K562 (cell line): ENCODE results near the gene RUNX1. TPM values are rescaled to one million over a fixed set of nuclear protein-coding genes. Genes with fewer than 3 reads are reported as not detected.

ENCODE experiments used
- ARID3B ChIP-seq: fragments of 250-450 bp; sonication (Bioruptor Pico); IDR thresholded peaks from 2 replicates; pipeline ENCODE4 v1.4.0; 2020; ENCODE audit warnings: borderline replicate concordance
- C11orf30 ChIP-seq: fragments of 450-650 bp; IDR thresholded peaks from 2 replicates; pipeline ENCODE4 v1.6.1; 2016; ENCODE audit warnings: low read depth, mild to moderate bottlenecking
- CHD2 ChIP-seq: IDR thresholded peaks from 2 replicates; pipeline ENCODE4 v1.6.1; 2011; ENCODE audit warnings: low read depth, low read length
- CLOCK ChIP-seq: fragments of 250-450 bp; sonication (Bioruptor Pico); IDR thresholded peaks from 2 replicates; pipeline ENCODE4 v1.4.0; 2020; ENCODE audit warnings: mild to moderate bottlenecking, moderate library complexity, borderline replicate concordance
- CTBP1 ChIP-seq: fragments of 450-650 bp; IDR thresholded peaks from 2 replicates; pipeline ENCODE4 v1.6.1; 2016; ENCODE audit warnings: borderline replicate concordance
- EP300 ChIP-seq: IDR thresholded peaks from 2 replicates; pipeline ENCODE4 v1.6.1; 2012; ENCODE audit warnings: low read length, improper control_type of control experiment
- FOS ChIP-seq: IDR thresholded peaks from 3 replicates; pipeline ENCODE4 v1.6.1; 2011; ENCODE audit not compliant: insufficient read length; ENCODE audit errors: extremely low read depth
- JUN ChIP-seq, 2 experiments: sonication (generic) in 1 of 2; formaldehyde crosslinking in 1 of 2; IDR thresholded peaks; 2 replicates each; pipeline versions ENCODE4 v1.6.1 to v1.8.0; 2012 to 2022; ENCODE audit warnings: borderline replicate concordance in 2 of 2, mild to moderate bottlenecking in 2 of 2, improper control_type of control experiment in 1 of 2, low read depth in 1 of 2, low read length in 1 of 2, missing genetic modification reagents in 1 of 2
- JUND ChIP-seq, 2 experiments: IDR thresholded peaks; 2 replicates in 1 of 2; 3 replicates in 1 of 2; pipeline ENCODE4 v1.6.1; 2011; ENCODE audit warnings: borderline replicate concordance in 2 of 2, low read depth in 2 of 2, low read length in 2 of 2, improper control_type of control experiment in 1 of 2, missing biosample characterization in 1 of 2, missing genetic modification characterization in 1 of 2, missing genetic modification reagents in 1 of 2
- KDM1A ChIP-seq, 2 experiments: fragments of 450-650 bp; IDR thresholded peaks; 2 replicates each; pipeline ENCODE4 v1.6.1; 2016; ENCODE audit warnings: mild to moderate bottlenecking in 2 of 2
- MEF2A ChIP-seq: IDR thresholded peaks from 2 replicates; pipeline ENCODE4 v1.6.1; 2011; ENCODE audit warnings: low read depth, mild to moderate bottlenecking, low read length, moderate library complexity; ENCODE audit not compliant: control insufficient read depth
- NCOA6 ChIP-seq: fragments of 450-650 bp; IDR thresholded peaks from 2 replicates; pipeline ENCODE4 v1.6.1; 2017; ENCODE audit warnings: mild to moderate bottlenecking
- NFRKB ChIP-seq: fragments of 450-650 bp; IDR thresholded peaks from 2 replicates; pipeline ENCODE4 v1.6.1; 2016; ENCODE audit warnings: low read depth
- RAD21 ChIP-seq, 2 experiments: fragments of 250-450 bp in 1 of 2; fragments of 450-650 bp in 1 of 2; sonication (Bioruptor Pico) in 1 of 2; formaldehyde crosslinking in 1 of 2; IDR thresholded peaks in 1 of 2; conservative IDR thresholded peaks in 1 of 2; 2 replicates each; pipeline versions ENCODE4 v1.4.0 to v1.8.0; 2020 to 2022; ENCODE audit warnings: mild to moderate bottlenecking in 2 of 2, moderate library complexity in 1 of 2
- RAD51 ChIP-seq: fragments of 450-650 bp; IDR thresholded peaks from 2 replicates; pipeline ENCODE4 v1.7.1; 2016; ENCODE audit warnings: low read depth, mild to moderate bottlenecking, borderline replicate concordance
- RCOR1 ChIP-seq, 2 experiments: IDR thresholded peaks; 2 replicates each; pipeline ENCODE4 v1.6.1; 2012; ENCODE audit warnings: low read depth in 2 of 2, low read length in 2 of 2, borderline replicate concordance in 1 of 2, improper control_type of control experiment in 1 of 2
- SIN3A ChIP-seq, 2 experiments: fragments of 150-350 bp in 1 of 2; IDR thresholded peaks; 2 replicates each; pipeline ENCODE4 v1.6.1; 2011 to 2016; ENCODE audit warnings: borderline replicate concordance in 2 of 2, low read depth in 2 of 2, low read length in 2 of 2, mild to moderate bottlenecking in 2 of 2, moderate library complexity in 2 of 2; ENCODE audit not compliant: control insufficient read depth in 1 of 2
- SMAD1 ChIP-seq: fragments of 150-350 bp; IDR thresholded peaks from 2 replicates; pipeline ENCODE4 v1.6.1; 2014; ENCODE audit warnings: low read length, low read depth; ENCODE audit not compliant: partially characterized antibody
- SNAPC5 ChIP-seq: fragments of 250-450 bp; sonication (Bioruptor Pico); IDR thresholded peaks from 2 replicates; pipeline ENCODE4 v1.8.0; 2021; ENCODE audit warnings: moderate library complexity, mild to moderate bottlenecking, inconsistent platforms
- STAG1 ChIP-seq: sonication (generic); formaldehyde crosslinking; IDR thresholded peaks from 2 replicates; pipeline ENCODE4 v1.5.0; 2020; ENCODE audit warnings: missing genetic modification reagents, borderline replicate concordance
- ZBTB43 ChIP-seq: sonication (generic); formaldehyde crosslinking; IDR thresholded peaks from 2 replicates; pipeline ENCODE4 v1.8.0; 2023; ENCODE audit warnings: mild to moderate bottlenecking, missing genetic modification reagents
- ZFP30 ChIP-seq: fragments of 250-450 bp; sonication (Bioruptor Pico); IDR thresholded peaks from 2 replicates; pipeline ENCODE4 v1.8.0; 2022; ENCODE audit warnings: moderate library complexity, mild to moderate bottlenecking, inconsistent platforms, borderline replicate concordance
- polyA plus RNA-seq, 8 experiments: library from polyadenylated mRNA; depleted of rRNA in 4 of 8; stranded (reverse) in 5 of 8; unstranded in 3 of 8; fragments of >200 nt; fragmentation: Nextera tagmentation in 2 of 8; fragmentation: Illumina TruSeq in 1 of 8; extraction: Ambion mirVana in 2 of 8; extraction: Trizol in 1 of 8; gene quantifications; 2 replicates each; pipeline versions ENCODE4 v1.2.1 to v1.2.3, GENCODE V29; 2011 to 2014; ENCODE audit warnings: inconsistent platforms in 1 of 8, missing spikeins in 1 of 8
- total RNA-seq, 7 experiments: library from RNA; depleted of rRNA in 6 of 7; stranded (reverse); fragments of >200 nt in 6 of 7; fragmentation: Illumina TruSeq in 2 of 7; extraction: Trizol in 2 of 7; gene quantifications; 2 replicates each; pipeline versions ENCODE4 v1.2.1 to v1.2.3, GENCODE V29; 2011 to 2021; ENCODE audit warnings: low replicate concordance in 1 of 7

The RUNX1 gene
- total and polyA plus RNA-seq, 9 of the 15 experiments (the other 6 are each of a cell fraction or from before 2014, with no cell fraction given) = 2.2 to 68.6 (median 17.8) TPM

GRCh38 chr21:34983680-34984086, 65.4 kb downstream of the RUNX1 start (continued):
- peak; percentile 29; the same call in 1 of the 2 replicates for TF ChIP-seq JUN (IDR thresholded peaks at IDR 0.05; ENCODE audit: borderline replicate concordance, low read depth, low read length)
- no peak for TF ChIP-seq JUN (CRISPR knock-in tag; IDR thresholded peaks at IDR 0.05; ENCODE audit: borderline replicate concordance)
- TF ChIP-seq EP300 = peak; percentile 9; the same call in 1 of the 2 replicates
- no peak for TF ChIP-seq ZFP30 (CRISPR knock-in tag)
- TF ChIP-seq NFRKB = 0 out of 2 replicates have a peak, but pooled peaks have one; percentile 35
- TF ChIP-seq NCOA6 = no peak
- TF ChIP-seq CHD2 = no peak
- TF ChIP-seq ZBTB43 (CRISPR knock-in tag) = no peak
- no peak for TF ChIP-seq RAD51
- no peak for TF ChIP-seq SIN3A (IDR thresholded peaks at IDR 0.05; ENCODE audit: borderline replicate concordance in 2 of 2, control insufficient read depth in 1 of 2, low read depth in 2 of 2, low read length in 2 of 2)
- TF ChIP-seq MEF2A = no peak
- peak; percentile 75 for TF ChIP-seq JUND (IDR thresholded peaks at IDR 0.05; ENCODE audit: borderline replicate concordance, low read depth, low read length)
- no peak; the same call in 2 of the 3 replicates for TF ChIP-seq JUND (tag; IDR thresholded peaks at IDR 0.05; ENCODE audit: borderline replicate concordance, low read depth, low read length)
- TF ChIP-seq STAG1 (CRISPR knock-in tag) = no peak
- TF ChIP-seq C11orf30 = peak; percentile 53
- TF ChIP-seq ARID3B (CRISPR knock-in tag) = no peak
- TF ChIP-seq SNAPC5 (CRISPR knock-in tag) = no peak
- TF ChIP-seq KDM1A (IDR thresholded peaks at IDR 0.05) = peak; percentile 66 to 80; a peak in 3 of 4 replicates
- 0 out of 2 replicates have a peak, but pooled peaks have one; percentile 16 for TF ChIP-seq CTBP1
- peak; percentile 28 for TF ChIP-seq FOS
- TF ChIP-seq CLOCK (CRISPR knock-in tag) = no peak
- peak in 1 of 2 experiments; percentile 30; a peak in 1 of 4 replicates for TF ChIP-seq RCOR1 (IDR thresholded peaks at IDR 0.05; ENCODE audit: borderline replicate concordance in 1 of 2, low read depth in 2 of 2, low read length in 2 of 2)
- TF ChIP-seq SMAD1 = no peak
- TF ChIP-seq RAD21 (CRISPR knock-in tag; conservative IDR thresholded peaks at IDR 0.05 in 1 of 2, IDR thresholded peaks at IDR 0.05 in 1 of 2) = peak; percentile 7 to 11; a peak in 1 of 4 replicates
